Gastrocnemius medialis (tissue), 4 donors: Measurements from ENCODE around the gene COX14. TPM values are rescaled to one million over a fixed set of nuclear protein-coding genes. Genes with fewer than 3 reads are reported as not detected.
A peak's percentile ranks its signal among the peaks of the same experiment; 100 is the strongest.

Source experiments
- ATAC-seq, 2 donors: fragments of 150-250 bp; one replicate each; pipeline ENCODE4 v1.9.1; 2016
- DNase-seq, 2 donors: peaks; one replicate each; pipeline ENCODE4 v3.0.0-alpha.2; 2019
- H3K27ac ChIP-seq, 4 donors: fragments of 200-600 bp; sonication (generic); 1 replicate in 1 of 4; 2 replicates in 3 of 4; pipeline ENCODE4 v1.5.1; 2016 to 2018; ENCODE audit warnings: mild to moderate bottlenecking in 2 of 4, moderate library complexity in 1 of 4
- H3K27me3 ChIP-seq, 3 donors: fragments of 200-600 bp; sonication (generic) in 2 of 3; 1 replicate in 1 of 3; 2 replicates in 2 of 3; pipeline versions ENCODE4 v1.5.1 to v1.6.0; 2016 to 2019; ENCODE audit warnings: mild to moderate bottlenecking in 1 of 3, moderate library complexity in 1 of 3
- H3K36me3 ChIP-seq, 2 donors: fragments of 200-600 bp; sonication (generic) in 1 of 2; one replicate each; pipeline ENCODE4 v1.5.1; 2017 to 2018
- H3K4me1 ChIP-seq, 2 donors: fragments of 200-600 bp; sonication (generic) in 1 of 2; one replicate each; pipeline ENCODE4 v1.5.1; 2016 to 2017; ENCODE audit warnings: mild to moderate bottlenecking in 2 of 2
- H3K4me3 ChIP-seq, 4 donors: fragments of 200-600 bp; sonication (generic) in 3 of 4; 1 replicate in 1 of 4; 2 replicates in 3 of 4; pipeline ENCODE4 v1.5.1; 2016 to 2019; ENCODE audit warnings: mild to moderate bottlenecking in 2 of 4
- H3K9me3 ChIP-seq, 3 donors: fragments of 200-600 bp; sonication (generic) in 2 of 3; 1 replicate in 1 of 3; 2 replicates in 2 of 3; pipeline ENCODE4 v1.5.1; 2016 to 2019
- POLR2A ChIP-seq, 2 donors: fragments of 450-650 bp; IDR thresholded peaks; one replicate each; pipeline ENCODE4 v1.6.1; 2017; ENCODE audit warnings: antibody characterized with exemption in 2 of 2, mild to moderate bottlenecking in 2 of 2, moderate library complexity in 2 of 2
- in situ Hi-C, 4 donors: fragments of 200-750 bp; cut with MboI; loops; one replicate each; pipeline versions ENCODE4 v1.15.0 to v1.8.0; 2017; ENCODE audit warnings: low sequenced_read_pairs in 4 of 4
- intact Hi-C: fragments of 100-400 bp; cut with DNase I; formaldehyde crosslinking; loops from one replicate; pipeline ENCODE4 v1.15.1; 2023; ENCODE audit warnings: low total_unique reads
- total RNA-seq, 4 donors: library from RNA; depleted of rRNA; stranded (reverse); fragments of >200 nt; gene quantifications; one replicate each; pipeline versions ENCODE4 v1.1.0 to v1.2.3, GENCODE V29; 2016
- TF ChIP-seq, protein P1 (sequence below), 5 experiments: fragments of 450-650 bp in 3 of 5; fragments of 200-600 bp in 2 of 5; sonication (generic) in 2 of 5; IDR thresholded peaks in 4 of 5; conservative IDR thresholded peaks in 1 of 5; 1 replicate in 4 of 5; 2 replicates in 1 of 5; pipeline ENCODE4 v1.5.1; 2016 to 2019; ENCODE audit warnings: antibody characterized with exemption in 5 of 5, mild to moderate bottlenecking in 3 of 5, moderate library complexity in 3 of 5

The COX14 gene
- total RNA-seq, 4 donors from 2014 or later = 98.8 to 137 (median 106) TPM

DNA sequence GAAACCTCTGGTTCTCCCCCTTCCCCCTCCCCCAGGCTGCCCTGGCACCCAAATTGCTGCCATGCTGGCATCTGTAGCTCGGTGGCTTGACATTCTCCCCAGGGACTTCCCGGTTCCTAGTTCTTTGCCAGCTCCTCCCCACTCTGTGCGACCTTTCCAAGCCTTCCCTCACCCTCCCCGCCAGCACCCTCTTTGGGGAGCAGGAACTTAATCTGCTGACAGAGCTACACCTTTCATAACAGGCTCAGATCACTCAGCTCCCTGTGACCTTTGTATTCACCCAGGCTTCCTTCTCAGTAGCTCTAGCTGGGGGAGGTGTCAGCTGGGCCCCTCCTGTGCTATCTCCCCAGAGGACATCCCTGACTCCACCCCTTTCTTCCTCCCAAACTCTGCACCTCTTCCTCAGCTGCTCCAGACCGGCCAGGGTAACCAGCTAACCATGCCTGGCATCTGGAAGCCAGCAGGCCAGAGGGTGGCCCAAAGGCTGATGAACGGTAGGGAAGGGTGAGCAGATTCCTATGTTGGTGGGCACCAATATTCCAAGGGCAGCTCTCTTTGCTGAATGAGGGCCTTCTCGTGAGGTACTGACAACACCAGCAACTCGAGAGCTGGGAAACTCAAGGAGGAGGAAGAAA, 1.8 kb upstream of the COX14 start:
- Histone ChIP-seq H3K9me3 (no peaks in the 10 kb centered on the region), H3K27me3 (no peaks in the 10 kb centered on the region), H3K36me3 (peaks cover 0 to 6% of the 10 kb centered on the region in 2 donors), H3K4me3 (peak overlapping the region in 3 of 4 donors; percentile 1 to 96 (median 45)), H3K27ac (peak overlapping the region; percentile 92 to 95 (median 95)), H3K4me1 (peaks cover 76 to 85% of the 10 kb centered on the region in 2 donors)
- intact Hi-C loops = loop anchor here (5.0 kb wide), 3 partner anchors 132 to 368 kb away; partner anchors contain the start of genes LARP4 and TMBIM6
- peak; percentile 50 to 91 for DNase-seq
- in situ Hi-C loops = no loop called here
- no peak for TF ChIP-seq POLR2A (IDR thresholded peaks at IDR 0.05)
- TF ChIP-seq, protein P1, sequence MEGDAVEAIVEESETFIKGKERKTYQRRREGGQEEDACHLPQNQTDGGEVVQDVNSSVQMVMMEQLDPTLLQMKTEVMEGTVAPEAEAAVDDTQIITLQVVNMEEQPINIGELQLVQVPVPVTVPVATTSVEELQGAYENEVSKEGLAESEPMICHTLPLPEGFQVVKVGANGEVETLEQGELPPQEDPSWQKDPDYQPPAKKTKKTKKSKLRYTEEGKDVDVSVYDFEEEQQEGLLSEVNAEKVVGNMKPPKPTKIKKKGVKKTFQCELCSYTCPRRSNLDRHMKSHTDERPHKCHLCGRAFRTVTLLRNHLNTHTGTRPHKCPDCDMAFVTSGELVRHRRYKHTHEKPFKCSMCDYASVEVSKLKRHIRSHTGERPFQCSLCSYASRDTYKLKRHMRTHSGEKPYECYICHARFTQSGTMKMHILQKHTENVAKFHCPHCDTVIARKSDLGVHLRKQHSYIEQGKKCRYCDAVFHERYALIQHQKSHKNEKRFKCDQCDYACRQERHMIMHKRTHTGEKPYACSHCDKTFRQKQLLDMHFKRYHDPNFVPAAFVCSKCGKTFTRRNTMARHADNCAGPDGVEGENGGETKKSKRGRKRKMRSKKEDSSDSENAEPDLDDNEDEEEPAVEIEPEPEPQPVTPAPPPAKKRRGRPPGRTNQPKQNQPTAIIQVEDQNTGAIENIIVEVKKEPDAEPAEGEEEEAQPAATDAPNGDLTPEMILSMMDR (IDR thresholded peaks at IDR 0.05 in 4 of 5, conservative IDR thresholded peaks at IDR 0.05 in 1 of 5) = no peak
- peak; percentile 5 to 38 for ATAC-seq

DNA sequence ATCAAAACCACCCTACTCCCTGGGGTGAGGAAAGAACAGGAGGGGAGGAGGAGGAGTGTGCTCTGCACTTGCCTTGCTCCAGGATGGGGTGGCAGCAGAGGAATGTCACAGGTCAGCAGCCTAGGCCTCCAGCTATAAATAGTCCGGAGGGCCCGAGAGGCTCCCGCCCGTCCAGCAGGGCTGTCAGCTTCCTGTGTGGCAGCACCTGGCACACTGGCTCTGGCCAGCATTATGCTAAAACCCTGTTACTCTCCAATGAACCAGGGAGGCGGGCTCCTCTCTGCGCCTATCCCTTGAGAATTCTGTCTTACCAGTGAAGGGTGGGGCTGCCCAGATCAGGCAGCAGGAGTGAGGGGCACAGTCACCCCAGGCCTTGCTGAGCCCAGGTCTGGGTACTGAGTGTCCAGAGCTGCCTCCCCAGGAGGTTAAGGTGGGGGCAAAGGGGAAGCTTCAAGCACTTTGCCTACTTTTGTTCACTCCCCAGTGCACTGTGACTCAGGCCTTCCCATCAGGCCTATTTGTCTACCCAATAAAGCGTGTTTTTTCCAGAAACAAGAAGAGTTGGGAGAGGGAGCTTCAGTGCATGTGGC, 1.2 kb upstream of the COX14 start:
- Histone ChIP-seq H3K9me3 (no peaks in the 10 kb centered on the region), H3K4me1 (peaks cover 70 to 83% of the 10 kb centered on the region in 2 donors), H3K27me3 (no peaks in the 10 kb centered on the region), H3K36me3 (peaks cover 0 to 6% of the 10 kb centered on the region in 2 donors), H3K4me3 (peak overlapping the region; percentile 45 to 96 (median 50)), H3K27ac (peak overlapping the region; percentile 92 to 95 (median 95))
- TF ChIP-seq, protein P1 (IDR thresholded peaks at IDR 0.05 in 4 of 5, conservative IDR thresholded peaks at IDR 0.05 in 1 of 5) = no peak
- peak; percentile 41 to 55 for TF ChIP-seq POLR2A (IDR thresholded peaks at IDR 0.05)
- ATAC-seq (peak; percentile 49 to 59), DNase-seq (peak; percentile 85 to 96)
- intact Hi-C loops = loop anchor here (1.0 to 5.0 kb wide), 5 partner anchors 56 to 369 kb away; partner anchors contain the start of genes CERS5, LARP4, RACGAP1 and TMBIM6
- in situ Hi-C loops = no loop called here

DNA sequence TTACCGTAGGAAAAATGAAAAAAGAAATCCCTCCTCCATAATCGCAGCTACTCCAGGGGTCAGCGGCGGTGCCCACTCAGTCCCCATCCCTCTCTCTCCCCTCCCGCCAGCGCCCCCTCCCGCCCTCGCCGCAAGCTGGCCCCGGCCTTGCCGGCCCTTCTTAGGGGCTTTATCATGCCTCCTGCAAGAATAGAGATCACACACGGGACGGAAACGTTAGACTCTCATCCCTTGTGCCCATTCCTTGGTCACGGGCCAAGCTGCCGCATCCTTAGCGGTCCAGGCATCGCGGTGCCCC, 692 bp upstream of the COX14 start:
- in situ Hi-C loops (no loop called here), intact Hi-C loops (loop anchor here (1.0 to 5.0 kb wide), 5 partner anchors 56 to 369 kb away; partner anchors contain the start of genes CERS5, LARP4, RACGAP1 and TMBIM6)
- peaks cover 67 to 83% of the 10 kb centered on the region in 2 donors for H3K4me1 ChIP-seq

DNA sequence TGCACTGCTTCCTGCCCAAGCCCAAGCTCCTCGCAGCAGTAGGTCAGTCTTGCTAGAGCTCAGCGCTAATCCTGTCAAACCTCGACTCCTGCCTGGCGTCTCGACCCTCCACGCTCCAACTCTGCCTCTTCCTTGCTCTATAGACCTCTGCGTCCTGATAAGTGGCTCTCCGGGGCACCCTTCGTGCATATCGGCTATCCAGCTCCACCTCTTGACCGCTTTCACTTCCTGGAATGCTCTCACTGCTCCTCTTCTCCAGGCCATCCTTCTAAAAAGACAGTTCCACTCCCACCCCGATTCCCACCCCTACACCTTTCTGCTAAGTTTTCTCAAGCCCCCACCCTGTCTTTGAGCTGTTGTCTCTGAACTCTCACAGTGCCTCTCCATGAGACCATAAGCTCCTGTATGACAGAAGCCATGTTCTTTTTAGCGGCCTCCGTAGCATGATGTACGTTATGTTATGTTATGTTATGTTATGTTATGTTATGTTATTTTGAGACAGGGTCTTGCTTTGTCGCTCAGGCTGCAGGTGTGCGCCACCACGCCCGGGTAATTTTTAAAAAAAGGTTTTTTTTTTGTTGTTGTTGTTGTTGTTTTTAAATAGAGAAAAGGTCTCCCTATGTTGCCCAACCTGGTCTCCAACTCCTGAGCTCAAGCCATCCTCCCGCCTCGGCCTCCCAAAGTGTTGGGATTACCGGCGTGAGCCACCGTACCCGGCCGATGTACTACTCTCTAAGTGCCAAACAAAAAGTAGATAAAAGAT, 601 bp downstream of the COX14 start:
- H3K4me1 ChIP-seq = peaks cover 64 to 83% of the 10 kb centered on the region in 2 donors
- DNase-seq = peak in 1 of 2 donors; percentile 29
- peak overlapping the region; percentile 91 to 95 (median 95) for H3K27ac ChIP-seq
- intact Hi-C loops = loop anchor here (1.0 to 5.0 kb wide), 4 partner anchors 27 to 370 kb away; partner anchors contain the start of genes LARP4, SMARCD1 and TMBIM6
- H3K4me3 ChIP-seq = peak overlapping the region; percentile 78 to 96 (median 87)
- TF ChIP-seq, protein P1 (IDR thresholded peaks at IDR 0.05 in 4 of 5, conservative IDR thresholded peaks at IDR 0.05 in 1 of 5) = no peak
- no peak for TF ChIP-seq POLR2A (IDR thresholded peaks at IDR 0.05)
- H3K9me3 ChIP-seq = no peaks in the 10 kb centered on the region
- in situ Hi-C loops = no loop called here
- no peaks in the 10 kb centered on the region for H3K27me3 ChIP-seq
- H3K36me3 ChIP-seq = no peaks in the 10 kb centered on the region
- ATAC-seq = peak in 1 of 2 donors; percentile 3

More for the DNA sequence above, 692 bp upstream of the COX14 start:
- ATAC-seq = peak; percentile 1 to 2
- Histone ChIP-seq H3K9me3 (no peaks in the 10 kb centered on the region), H3K27ac (peak overlapping the region; percentile 92 to 95 (median 95)), H3K4me3 (peak overlapping the region; percentile 45 to 96 (median 50)), H3K27me3 (no peaks in the 10 kb centered on the region), H3K36me3 (peaks cover 0 to 6% of the 10 kb centered on the region in 2 donors)
- no peak for DNase-seq
- TF ChIP-seq, protein P1 (IDR thresholded peaks at IDR 0.05 in 4 of 5, conservative IDR thresholded peaks at IDR 0.05 in 1 of 5) = no peak
- no peak for TF ChIP-seq POLR2A (IDR thresholded peaks at IDR 0.05)
